ENCODE data around the gene NSMF.

DNA sequence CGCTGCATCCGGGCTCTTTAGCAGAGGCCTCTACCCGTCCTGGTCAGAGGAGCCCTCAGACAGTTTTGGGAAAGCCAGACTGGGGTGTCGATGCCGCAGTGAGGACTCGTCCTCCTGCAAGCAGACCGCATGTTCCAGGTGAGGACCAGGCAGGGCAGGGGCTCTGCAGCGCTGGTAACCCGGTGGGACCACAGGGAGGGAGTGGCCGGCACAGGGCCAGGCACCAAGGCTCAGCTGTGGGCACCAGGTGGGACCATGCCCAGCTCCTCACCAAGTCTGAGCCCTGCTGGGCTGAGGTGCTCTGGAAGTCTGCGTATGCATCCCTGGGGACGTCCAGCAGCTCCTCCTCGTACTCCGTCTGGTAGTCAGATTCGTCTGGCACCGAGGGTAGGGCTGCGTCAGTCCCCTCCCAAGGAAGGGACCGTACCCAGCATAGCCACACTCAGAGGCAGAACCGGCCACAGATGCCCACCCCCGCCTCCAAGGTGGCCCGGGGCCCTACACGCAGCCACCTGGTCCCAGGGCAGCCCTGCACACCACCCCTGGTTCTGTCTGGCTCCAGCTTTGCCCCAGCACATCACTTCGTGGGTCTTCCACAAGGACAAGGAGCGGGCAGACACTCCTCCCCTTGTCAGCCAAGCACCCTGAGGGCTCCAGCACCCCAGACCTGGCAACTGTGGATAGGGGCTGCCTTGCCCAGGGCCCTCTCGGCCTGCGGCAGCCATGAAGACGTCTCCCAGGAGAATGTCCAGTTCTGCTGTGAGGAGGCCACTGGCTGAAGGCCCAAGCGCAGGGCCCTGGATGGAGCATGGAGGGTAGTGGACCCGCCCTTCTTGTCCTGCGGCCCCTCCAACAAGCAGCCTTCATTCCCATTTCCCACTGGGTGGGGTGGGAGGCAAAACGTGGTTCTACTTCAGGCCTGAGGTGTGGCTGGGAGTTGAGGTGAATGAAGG, 1.5 kb upstream of the NSMF start:
- TF ChIP-seq CTCF (conservative IDR thresholded peaks at IDR 0.05) (no peak), EZH2 (IDR thresholded peaks at IDR 0.05; ENCODE audit: low read depth) (no peak)
